Left ventricle myocardium inferior (tissue), 1 donor: ENCODE data around the gene CEP78. TPM values are rescaled to one million over a fixed set of nuclear protein-coding genes. Genes with fewer than 3 reads are reported as not detected.
"Not testable (repeated sequence)": the region's sequence is repeated elsewhere in the genome, so short reads cannot be mapped to it uniquely, and the experiment has no call there.

Experiments used
- DNase-seq: peaks from one replicate; pipeline ENCODE4 v3.0.0-alpha.2; 2020
- H3K27ac ChIP-seq: fragments of 200-600 bp; replicated peaks from 2 replicates; pipeline ENCODE4 v1.8.0; 2021
- H3K27me3 ChIP-seq: fragments of 200-600 bp; 2 replicates; pipeline ENCODE4 v1.8.0; 2021; ENCODE audit warnings: low read depth
- H3K36me3 ChIP-seq: fragments of 200-600 bp; 2 replicates; pipeline ENCODE4 v1.8.0; 2021
- H3K4me1 ChIP-seq: fragments of 200-600 bp; 2 replicates; pipeline ENCODE4 v1.8.0; 2021
- H3K4me3 ChIP-seq: fragments of 200-600 bp; 2 replicates; pipeline ENCODE4 v1.8.0; 2021; ENCODE audit warnings: mild to moderate bottlenecking, moderate library complexity
- H3K9me3 ChIP-seq: fragments of 200-600 bp; replicated peaks from 2 replicates; pipeline ENCODE4 v1.8.0; 2021
- CTCF ChIP-seq: fragments of 200-600 bp; IDR thresholded peaks from 2 replicates; pipeline ENCODE4 v1.8.0; 2021; ENCODE audit warnings: antibody characterized with exemption, mild to moderate bottlenecking, borderline replicate concordance
- intact Hi-C: fragments of 100-400 bp; cut with micrococcal nuclease; formaldehyde crosslinking; loops from one replicate; pipeline ENCODE4 v1.11.0; 2022
- total RNA-seq: library from RNA; stranded (reverse); fragmentation: NEBNext Ultra II Directional; extraction: Animal tissue kit (Norgen Biotek cat#: 25700); gene quantifications from one replicate; pipeline ENCODE4 v1.2.1, GENCODE V29; 2021
- donor health status: DM: no; HTN: yes; CAD: no; lungs with severe emphysema.

Gene CEP78
- total RNA-seq, 1 donor from 2014 or later, result 3.4 TPM

- H3K4me3 ChIP-seq, result no peak overlapping the region
- H3K36me3 ChIP-seq, result no peaks in the 10 kb centered on the region
- H3K27me3 ChIP-seq, result no peaks in the 10 kb centered on the region
- intact Hi-C loops, result no loop called here
- no peak for DNase-seq
- H3K27ac ChIP-seq, result no peak overlapping the region
- H3K4me1 ChIP-seq, result no peaks in the 10 kb centered on the region
- no peak for TF ChIP-seq CTCF
- H3K9me3 ChIP-seq, result no peaks in the 10 kb centered on the region
These were observed 43.9 kb upstream of the CEP78 start for GRCh38 chr9:78191931-78192330.

- no peak overlapping the region for H3K27ac ChIP-seq
These were observed 39.6 kb upstream of the CEP78 start for GRCh38 chr9:78196258-78196657.

GRCh38 chr9:78201158-78201777 is 34.6 kb upstream of the CEP78 start:
- H3K27ac ChIP-seq, H3K4me3 ChIP-seq, intact Hi-C loops, H3K36me3 ChIP-seq, H3K9me3 ChIP-seq, H3K27me3 ChIP-seq, H3K4me1 ChIP-seq: not testable (repeated sequence)
- peak; percentile 18 for DNase-seq

More at GRCh38 chr9:78196258-78196657, 39.6 kb upstream of the CEP78 start:
- no peak for TF ChIP-seq CTCF
- Histone ChIP-seq H3K4me1 (no peaks in the 10 kb centered on the region), H3K9me3 (no peaks in the 10 kb centered on the region), H3K27me3 (peaks cover 5% of the 10 kb centered on the region), H3K36me3 (no peaks in the 10 kb centered on the region), H3K4me3 (no peak overlapping the region)
- no peak for DNase-seq
- intact Hi-C loops, result no loop called here

- no peak for TF ChIP-seq CTCF
- no peaks in the 10 kb centered on the region for H3K27me3 ChIP-seq
- no peaks in the 10 kb centered on the region for H3K36me3 ChIP-seq
- peaks cover 6% of the 10 kb centered on the region for H3K9me3 ChIP-seq
- intact Hi-C loops, result no loop called here
- H3K4me1 ChIP-seq, result no peaks in the 10 kb centered on the region
- no peak overlapping the region for H3K4me3 ChIP-seq
- no peak overlapping the region for H3K27ac ChIP-seq
- no peak for DNase-seq
These were observed 28.6 kb upstream of the CEP78 start for GRCh38 chr9:78207319-78207718.

- no peaks in the 10 kb centered on the region for H3K27me3 ChIP-seq
- H3K36me3 ChIP-seq, result no peaks in the 10 kb centered on the region
These were observed 28.0 kb upstream of the CEP78 start for GRCh38 chr9:78207901-78208300.

More at GRCh38 chr9:78207901-78208300, 28.0 kb upstream of the CEP78 start:
- DNase-seq, result no peak
- intact Hi-C loops, result no loop called here
- Histone ChIP-seq H3K4me3 (no peak overlapping the region), H3K9me3 (peaks cover under 1% of the 10 kb centered on the region), H3K27ac (no peak overlapping the region), H3K4me1 (no peaks in the 10 kb centered on the region)
- TF ChIP-seq CTCF, result no peak
